Activated CD4-positive, alpha-beta T cell treated with anti-CD3 and anti-CD28 coated beads, Interleukin-2, amount 10 ng/mL, durations not matched to agents 24 days and 14 days (primary cell): ENCODE results near the gene ZNF579. TPM values are rescaled to one million over a fixed set of nuclear protein-coding genes. Genes with fewer than 3 reads are reported as not detected.

Experiments
- DNase-seq: peaks from one replicate; pipeline ENCODE4 v3.0.0; 2022
- H3K27ac Mint-ChIP-seq: one replicate; pipeline ENCODE4 v1.8.0; 2022; ENCODE audit warnings: mild to moderate bottlenecking, mixed read lengths
- H3K27me3 Mint-ChIP-seq: one replicate; pipeline ENCODE4 v1.8.0; 2022; ENCODE audit warnings: mixed read lengths
- H3K36me3 Mint-ChIP-seq: one replicate; pipeline ENCODE4 v1.8.0; 2022; ENCODE audit warnings: low read depth, mild to moderate bottlenecking, mixed read lengths
- H3K4me1 Mint-ChIP-seq: one replicate; pipeline ENCODE4 v1.8.0; 2021; ENCODE audit warnings: mixed read lengths
- H3K4me3 Mint-ChIP-seq: one replicate; pipeline ENCODE4 v1.8.0; 2022; ENCODE audit warnings: mild to moderate bottlenecking, moderate library complexity, mixed read lengths
- H3K9me3 Mint-ChIP-seq: one replicate; pipeline ENCODE4 v1.8.0; 2021; ENCODE audit warnings: mixed read lengths
- intact Hi-C: fragments of 100-400 bp; cut with micrococcal nuclease; formaldehyde crosslinking; loops from one replicate; pipeline ENCODE4 v1.15.1; 2023
- total RNA-seq: library from RNA; stranded (reverse); gene quantifications from 2 replicates; pipeline ENCODE4 v1.2.3, GENCODE V29; 2022

Gene ZNF579
- total RNA-seq, 1 donor from 2014 or later: 9.6 TPM

DNA sequence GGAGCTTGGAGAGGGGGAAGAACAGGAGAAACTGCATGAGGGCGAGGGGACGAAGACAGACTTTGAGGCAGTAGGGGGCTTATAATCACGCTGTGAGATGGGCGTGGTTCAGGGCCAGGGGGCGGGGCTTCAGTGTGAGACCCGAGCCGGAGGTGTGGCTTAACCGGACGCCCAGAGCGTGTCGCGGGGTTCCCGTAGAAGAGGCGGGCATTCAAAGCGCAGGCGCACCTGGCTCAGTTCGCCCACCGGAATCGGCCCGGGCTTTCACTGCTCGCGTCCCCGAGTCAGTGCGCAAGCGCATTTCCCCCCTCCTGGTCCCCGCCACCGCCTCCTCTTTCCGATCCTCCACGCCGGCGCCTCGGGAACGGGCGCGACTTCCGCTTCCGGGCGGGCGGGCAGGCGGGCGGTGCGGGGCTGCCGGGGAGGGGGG, 24.6 kb upstream of the ZNF579 start:
- Mint-ChIP-seq H3K9me3 (no peaks in the 10 kb centered on the region), H3K27ac (peak overlapping the region; percentile 93), H3K27me3 (peaks cover 3% of the 10 kb centered on the region), H3K36me3 (peaks cover 35% of the 10 kb centered on the region), H3K4me3 (peak overlapping the region; percentile 85), H3K4me1 (peaks cover 46% of the 10 kb centered on the region)
- intact Hi-C loops: loop anchor here (1.0 kb wide), 3 partner anchors 19 to 129 kb away; partner anchors contain the start of genes ZNF628 and ZNF784
- peak; percentile 100 for DNase-seq

GRCh38 chr19:55603581-55604292, 23.1 kb upstream of the ZNF579 start:
- Mint-ChIP-seq H3K36me3 (peaks cover 27% of the 10 kb centered on the region), H3K27me3 (peaks cover 3% of the 10 kb centered on the region), H3K27ac (peak overlapping the region; percentile 58), H3K9me3 (peaks cover 2% of the 10 kb centered on the region), H3K4me1 (peaks cover 48% of the 10 kb centered on the region), H3K4me3 (peak overlapping the region; percentile 61)
- peak; percentile 62 for DNase-seq
- intact Hi-C loops: no loop called here

DNA sequence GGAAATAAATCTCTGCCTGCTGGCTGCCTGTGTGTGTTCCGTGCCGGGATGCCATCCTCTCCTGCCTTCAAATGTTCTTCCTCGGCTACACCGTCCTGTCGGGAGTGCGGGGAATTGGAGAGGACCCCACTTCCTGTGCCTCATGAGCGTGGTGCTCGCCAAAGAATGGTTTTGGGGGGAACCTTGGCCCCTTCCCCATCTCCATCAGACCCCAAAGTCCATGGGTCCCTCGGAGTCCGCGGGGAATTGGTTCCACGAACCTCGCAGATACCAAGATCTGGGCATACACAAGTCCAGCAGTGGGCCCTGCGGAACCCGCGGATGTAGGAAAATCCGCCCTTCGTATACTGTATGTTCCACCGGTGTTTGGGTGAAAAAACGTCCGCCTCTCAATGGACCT, 22.5 kb upstream of the ZNF579 start:
- Mint-ChIP-seq H3K27ac (no peak overlapping the region), H3K36me3 (peaks cover 29% of the 10 kb centered on the region), H3K4me1 (peaks cover 48% of the 10 kb centered on the region), H3K4me3 (peak overlapping the region; percentile 61), H3K27me3 (peaks cover 3% of the 10 kb centered on the region), H3K9me3 (peaks cover 3% of the 10 kb centered on the region)
- intact Hi-C loops: no loop called here
- no peak for DNase-seq

GRCh38 chr19:55602104-55603001, 21.7 kb upstream of the ZNF579 start:
- intact Hi-C loops: no loop called here
- H3K36me3 Mint-ChIP-seq: peaks cover 28% of the 10 kb centered on the region
- H3K4me1 Mint-ChIP-seq: peaks cover 45% of the 10 kb centered on the region
- H3K27me3 Mint-ChIP-seq: peaks cover 3% of the 10 kb centered on the region
- DNase-seq: peak; percentile 60
- peak overlapping the region; percentile 87 for H3K4me3 Mint-ChIP-seq
- no peak overlapping the region for H3K27ac Mint-ChIP-seq
- H3K9me3 Mint-ChIP-seq: peaks cover 3% of the 10 kb centered on the region

GRCh38 chr19:55601084-55601483, 20.4 kb upstream of the ZNF579 start:
- H3K27ac Mint-ChIP-seq: peak overlapping the region; percentile 89
- peak; percentile 64 for DNase-seq
- intact Hi-C loops: no loop called here
- H3K9me3 Mint-ChIP-seq: peaks cover 3% of the 10 kb centered on the region
- peaks cover 3% of the 10 kb centered on the region for H3K27me3 Mint-ChIP-seq
- peaks cover 31% of the 10 kb centered on the region for H3K36me3 Mint-ChIP-seq
- peaks cover 33% of the 10 kb centered on the region for H3K4me1 Mint-ChIP-seq
- H3K4me3 Mint-ChIP-seq: peak overlapping the region; percentile 87

DNA sequence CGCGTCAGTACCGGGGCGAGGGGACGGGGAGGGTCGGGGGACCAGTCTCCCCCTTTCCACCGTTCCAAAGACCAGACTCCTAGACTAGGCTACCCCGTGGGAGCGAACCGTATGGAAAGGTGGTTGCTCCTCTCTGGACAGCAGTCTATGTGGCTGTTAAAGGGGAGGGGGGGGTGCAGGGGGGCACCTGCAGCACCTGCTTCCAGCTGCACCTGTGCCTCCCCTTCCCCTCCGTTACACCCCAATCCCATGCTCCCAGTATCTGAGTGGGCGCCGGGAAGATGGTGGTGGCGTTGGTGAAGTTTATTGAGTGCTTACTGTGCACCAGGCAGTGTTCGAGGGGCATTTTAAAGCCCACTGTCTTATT, 20.0 kb upstream of the ZNF579 start:
- peaks cover 30% of the 10 kb centered on the region for H3K4me1 Mint-ChIP-seq
- peak overlapping the region; percentile 89 for H3K27ac Mint-ChIP-seq
- no peak for DNase-seq
- peaks cover 31% of the 10 kb centered on the region for H3K36me3 Mint-ChIP-seq
- H3K4me3 Mint-ChIP-seq: peak overlapping the region; percentile 87
- intact Hi-C loops: no loop called here
- peaks cover 3% of the 10 kb centered on the region for H3K9me3 Mint-ChIP-seq
- H3K27me3 Mint-ChIP-seq: no peaks in the 10 kb centered on the region

DNA sequence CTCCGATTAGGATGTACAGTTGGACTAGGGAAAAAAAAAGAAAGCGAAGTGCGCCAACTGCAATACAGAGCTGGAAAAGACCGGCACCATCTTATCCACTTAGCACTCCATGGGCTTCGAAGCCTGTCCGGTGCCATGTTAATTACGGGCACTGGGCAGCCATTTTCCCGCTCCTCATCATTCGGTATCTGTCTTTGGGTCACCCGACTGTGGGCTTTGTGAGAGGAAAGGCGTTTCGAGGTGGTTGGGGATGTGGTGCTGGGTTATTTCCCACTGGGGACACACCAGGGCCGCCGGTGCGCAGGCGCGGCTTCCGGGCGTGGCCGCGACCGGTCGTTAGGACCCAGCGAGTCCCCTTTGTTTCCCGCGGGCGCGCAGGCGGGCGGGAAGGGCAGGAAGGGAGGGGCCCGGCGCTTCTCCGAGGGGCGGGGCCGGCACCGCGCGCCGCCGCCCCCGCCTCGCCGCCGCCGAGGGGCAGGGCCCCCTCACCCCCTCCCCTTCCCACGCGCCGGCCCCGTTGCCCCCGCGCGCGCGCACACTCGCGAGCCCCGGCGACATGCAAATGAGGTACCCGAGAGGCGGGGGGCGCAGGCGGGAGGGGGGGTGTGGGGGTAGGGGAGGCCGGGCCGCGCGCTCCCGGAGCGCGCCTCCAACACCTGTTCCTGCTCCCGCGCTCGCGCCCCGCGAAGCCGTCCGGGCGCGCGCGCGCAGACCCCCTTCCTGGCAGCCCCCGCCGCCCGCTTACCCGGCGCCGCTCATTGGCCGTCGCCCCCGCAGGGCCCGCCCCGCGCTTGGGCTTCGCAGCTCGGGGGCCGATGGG, 19.4 kb upstream of the ZNF579 start, which contains the start of gene ZNF524:
Gene ZNF524, plus strand, starts transcription at position 447 of the 820 bp plus-strand sequence. CDS start 1,825 bp downstream, outside the sequence.
- Mint-ChIP-seq H3K36me3 (peaks cover 37% of the 10 kb centered on the region), H3K9me3 (peaks cover 5% of the 10 kb centered on the region), H3K4me1 (peaks cover 32% of the 10 kb centered on the region), H3K4me3 (peak within 1 kb of the TSS; percentile 88), H3K27me3 (no peaks in the 10 kb centered on the region), H3K27ac (peak within 1 kb of the TSS; percentile 98)
- DNase-seq: peak; percentile 96
- intact Hi-C loops: loop anchor here (1.0 to 5.0 kb wide), 10 partner anchors 13 to 483 kb away; partner anchors contain the start of genes KMT5C, PPP1R12C, PPP6R1 and RPL28

- H3K27ac Mint-ChIP-seq: peak within 1 kb of the TSS; percentile 98
- intact Hi-C loops: loop anchor here (1.0 to 5.0 kb wide), 10 partner anchors 12 to 482 kb away; partner anchors contain the start of genes KMT5C, PPP1R12C, PPP6R1 and RPL28
- H3K36me3 Mint-ChIP-seq: peaks cover 42% of the 10 kb centered on the region
- peak within 1 kb of the TSS; percentile 88 for H3K4me3 Mint-ChIP-seq
- no peaks in the 10 kb centered on the region for H3K27me3 Mint-ChIP-seq
- H3K9me3 Mint-ChIP-seq: peaks cover 8% of the 10 kb centered on the region
- H3K4me1 Mint-ChIP-seq: peaks cover 30% of the 10 kb centered on the region
- DNase-seq: peak; percentile 99
Measured at GRCh38 chr19:55599468-55599841, 18.8 kb upstream of the ZNF579 start, which contains the start of gene FIZ1. TSS of gene FIZ1 (minus strand) at chr19:55599517. CDS start at chr19:55597865, 1,652 bp downstream.

- H3K4me3 Mint-ChIP-seq: peak overlapping the region; percentile 88
- peaks cover 42% of the 10 kb centered on the region for H3K36me3 Mint-ChIP-seq
- peak overlapping the region; percentile 98 for H3K27ac Mint-ChIP-seq
- DNase-seq: peak; percentile 99
- no peaks in the 10 kb centered on the region for H3K27me3 Mint-ChIP-seq
- intact Hi-C loops: loop anchor here (1.0 to 5.0 kb wide), 10 partner anchors 12 to 482 kb away; partner anchors contain the start of genes KMT5C, PPP1R12C, PPP6R1 and RPL28
- peaks cover 29% of the 10 kb centered on the region for H3K4me1 Mint-ChIP-seq
- peaks cover 8% of the 10 kb centered on the region for H3K9me3 Mint-ChIP-seq
Measured at GRCh38 chr19:55598719-55599467, 18.2 kb upstream of the ZNF579 start.

DNA sequence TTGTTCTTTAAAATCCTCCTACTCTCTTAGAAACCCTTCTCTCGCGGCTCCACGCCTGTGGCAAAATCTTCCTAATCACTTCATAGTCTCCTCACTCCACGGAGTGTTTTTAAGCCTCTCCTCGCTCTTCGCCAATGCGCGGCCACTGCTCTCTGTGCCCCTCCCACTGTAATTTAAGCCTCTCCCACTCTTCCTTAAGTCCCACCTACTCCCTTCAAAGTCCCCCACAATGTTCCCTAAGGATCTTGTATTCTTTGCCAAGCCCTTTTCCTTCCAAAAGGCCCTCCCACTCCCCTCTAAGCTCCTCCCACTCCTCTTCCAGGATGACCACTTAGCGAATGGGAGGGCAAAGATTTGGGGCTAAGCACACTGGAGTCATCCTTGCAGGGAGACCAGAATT, 17.4 kb upstream of the ZNF579 start:
- Mint-ChIP-seq H3K27ac (peak overlapping the region; percentile 32), H3K9me3 (peaks cover 8% of the 10 kb centered on the region), H3K27me3 (no peaks in the 10 kb centered on the region), H3K4me3 (no peak overlapping the region), H3K4me1 (peaks cover 23% of the 10 kb centered on the region), H3K36me3 (peaks cover 39% of the 10 kb centered on the region)
- DNase-seq: no peak
- intact Hi-C loops: loop anchor here (2.0 to 5.0 kb wide), 2 partner anchors 17 to 211 kb away; partner anchors contain the start of genes RPL28 and ZNF579

DNA sequence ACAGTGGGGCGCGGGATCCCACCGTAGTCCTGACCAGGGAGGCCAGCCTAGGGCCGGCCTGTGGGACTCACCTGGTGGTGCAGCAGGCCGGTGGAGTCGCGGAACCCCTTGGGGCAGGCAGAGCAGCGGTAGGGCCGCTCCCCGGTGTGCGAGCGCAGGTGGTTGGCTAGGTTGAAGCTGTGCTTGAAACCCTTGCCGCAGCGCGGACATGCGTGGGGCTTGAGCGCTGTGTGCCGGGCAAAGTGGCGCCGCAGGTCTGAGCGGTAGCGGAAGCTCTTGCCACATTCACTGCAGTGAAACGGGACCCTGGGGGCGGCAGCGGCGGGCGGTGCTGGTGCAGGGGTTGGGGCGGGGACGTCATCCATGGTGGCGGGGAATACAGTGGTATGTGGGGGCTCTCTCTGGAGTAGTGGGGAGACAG, 16.9 kb upstream of the ZNF579 start:
- no peak overlapping the region for H3K4me3 Mint-ChIP-seq
- peaks cover 8% of the 10 kb centered on the region for H3K9me3 Mint-ChIP-seq
- peaks cover 38% of the 10 kb centered on the region for H3K36me3 Mint-ChIP-seq
- peaks cover 23% of the 10 kb centered on the region for H3K4me1 Mint-ChIP-seq
- H3K27ac Mint-ChIP-seq: no peak overlapping the region
- no peak for DNase-seq
- intact Hi-C loops: loop anchor here (5.0 kb wide), 1 partner anchor 210 kb away; the partner anchor contains the start of gene RPL28
- no peaks in the 10 kb centered on the region for H3K27me3 Mint-ChIP-seq

GRCh38 chr19:55596304-55596703, 15.7 kb upstream of the ZNF579 start:
- intact Hi-C loops: loop anchor here (5.0 kb wide), 1 partner anchor 209 kb away; the partner anchor contains the start of gene RPL28
- Mint-ChIP-seq H3K27ac (no peak overlapping the region), H3K9me3 (peaks cover 8% of the 10 kb centered on the region), H3K4me1 (peaks cover 17% of the 10 kb centered on the region), H3K27me3 (no peaks in the 10 kb centered on the region), H3K4me3 (no peak overlapping the region), H3K36me3 (peaks cover 38% of the 10 kb centered on the region)
- DNase-seq: no peak
